Hematopoietic multipotent progenitor cell treated with erythropoietin and hydrocortisone succinate and interleukin-3 and kit ligand, for 17 days (in vitro differentiated cells): Measurements from ENCODE around the gene KCNT1.

Experiments used
- DNase-seq: peaks from one replicate; pipeline ENCODE4 v3.0.0-alpha.2; 2015; ENCODE audit warnings: low spot score

The KCNT1 gene

DNA sequence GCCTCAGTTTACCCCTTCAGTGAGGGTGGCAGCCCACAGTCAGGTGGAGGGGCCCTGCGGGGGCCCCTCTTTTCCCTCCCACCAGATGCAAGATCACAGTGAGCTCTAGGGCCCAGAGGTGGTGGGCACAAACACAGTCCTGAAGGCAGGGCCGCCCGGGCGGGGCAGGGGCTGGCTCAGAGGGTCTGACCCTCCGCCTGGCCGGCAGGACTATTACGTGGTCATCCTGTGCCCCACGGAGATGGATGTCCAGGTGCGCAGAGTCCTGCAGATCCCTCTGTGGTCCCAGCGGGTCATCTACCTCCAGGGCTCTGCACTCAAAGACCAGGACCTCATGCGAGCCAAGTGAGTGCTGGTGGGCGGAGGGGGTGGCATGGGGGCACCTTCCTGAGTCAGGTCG, 63.4 kb downstream of the KCNT1 start:
- no peak for DNase-seq

- DNase-seq, result no peak
These were observed 64.3 kb downstream of the KCNT1 start for GRCh38 chr9:135766251-135766650.

GRCh38 chr9:135766707-135767106, 64.7 kb downstream of the KCNT1 start:
- no peak for DNase-seq

DNA sequence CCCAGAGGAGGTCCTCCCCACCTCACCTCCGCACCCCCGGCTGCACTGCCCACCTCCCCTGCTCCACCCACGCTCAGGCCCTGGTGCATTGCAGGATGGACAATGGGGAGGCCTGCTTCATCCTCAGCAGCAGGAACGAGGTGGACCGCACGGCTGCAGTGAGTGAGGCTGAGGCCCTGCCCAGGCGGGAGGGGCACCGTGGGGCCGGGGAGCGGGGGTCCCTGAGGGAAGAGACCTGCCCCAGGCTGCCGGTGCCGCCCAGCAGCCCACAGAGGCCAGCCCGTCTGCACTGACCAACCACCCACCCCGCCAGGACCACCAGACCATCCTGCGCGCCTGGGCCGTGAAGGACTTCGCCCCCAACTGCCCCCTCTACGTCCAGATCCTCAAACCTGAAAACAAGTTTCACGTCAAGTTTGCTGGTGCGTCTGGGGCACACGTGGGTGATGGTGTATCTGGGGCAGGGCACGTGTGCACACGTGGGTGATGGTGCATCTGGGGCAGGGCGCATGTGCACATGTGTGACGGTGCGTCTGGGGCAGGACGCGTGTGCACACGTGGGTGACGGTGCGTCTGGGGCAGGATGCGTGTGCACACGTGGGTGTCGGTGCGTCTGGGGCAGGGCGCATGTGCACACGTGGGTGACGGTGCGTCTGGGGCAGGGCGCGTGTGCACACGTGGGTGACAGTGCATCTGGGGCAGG, 66.7 kb downstream of the KCNT1 start:
- no peak for DNase-seq

DNA sequence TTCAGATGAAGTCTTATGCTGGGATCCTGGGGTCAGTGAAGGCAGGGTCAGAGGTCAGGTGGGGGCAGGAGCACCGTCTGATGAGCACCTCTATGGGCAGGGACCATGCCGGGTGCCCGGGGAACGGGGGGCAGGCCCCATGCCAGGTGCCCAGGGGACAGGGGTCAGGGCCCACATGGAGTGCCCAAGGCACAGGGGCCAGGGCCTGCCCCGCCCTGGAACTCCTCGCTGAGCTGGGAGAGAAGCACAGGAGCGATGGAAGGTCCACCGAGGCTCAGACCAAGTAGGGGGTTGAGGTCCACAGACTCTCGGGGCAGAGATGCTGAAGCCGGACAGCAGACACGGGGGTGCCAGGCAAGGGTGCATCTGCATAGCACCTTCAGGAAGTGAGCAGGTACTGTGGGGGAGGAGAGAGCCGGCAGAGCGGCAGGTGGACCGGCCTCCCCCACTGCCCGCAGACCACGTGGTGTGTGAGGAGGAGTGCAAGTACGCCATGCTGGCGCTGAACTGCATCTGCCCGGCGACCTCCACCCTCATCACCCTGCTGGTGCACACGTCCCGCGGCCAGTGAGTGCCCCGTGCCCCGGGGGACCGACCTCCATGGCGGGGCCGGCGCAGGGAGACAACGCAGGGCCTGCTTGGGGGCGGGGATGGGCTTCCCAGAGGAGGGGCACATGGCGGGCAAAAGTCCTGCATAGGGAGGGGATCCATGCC, 67.7 kb downstream of the KCNT1 start:
- DNase-seq, result no peak

GRCh38 chr9:135770203-135770535, 68.2 kb downstream of the KCNT1 start:
- DNase-seq, result no peak

- no peak for DNase-seq
These were observed 68.8 kb downstream of the KCNT1 start for GRCh38 chr9:135770771-135771170.

- no peak for DNase-seq
These were observed 69.5 kb downstream of the KCNT1 start for GRCh38 chr9:135771401-135772051.

- no peak for DNase-seq
These were observed 70.2 kb downstream of the KCNT1 start for GRCh38 chr9:135772056-135772646.

DNA sequence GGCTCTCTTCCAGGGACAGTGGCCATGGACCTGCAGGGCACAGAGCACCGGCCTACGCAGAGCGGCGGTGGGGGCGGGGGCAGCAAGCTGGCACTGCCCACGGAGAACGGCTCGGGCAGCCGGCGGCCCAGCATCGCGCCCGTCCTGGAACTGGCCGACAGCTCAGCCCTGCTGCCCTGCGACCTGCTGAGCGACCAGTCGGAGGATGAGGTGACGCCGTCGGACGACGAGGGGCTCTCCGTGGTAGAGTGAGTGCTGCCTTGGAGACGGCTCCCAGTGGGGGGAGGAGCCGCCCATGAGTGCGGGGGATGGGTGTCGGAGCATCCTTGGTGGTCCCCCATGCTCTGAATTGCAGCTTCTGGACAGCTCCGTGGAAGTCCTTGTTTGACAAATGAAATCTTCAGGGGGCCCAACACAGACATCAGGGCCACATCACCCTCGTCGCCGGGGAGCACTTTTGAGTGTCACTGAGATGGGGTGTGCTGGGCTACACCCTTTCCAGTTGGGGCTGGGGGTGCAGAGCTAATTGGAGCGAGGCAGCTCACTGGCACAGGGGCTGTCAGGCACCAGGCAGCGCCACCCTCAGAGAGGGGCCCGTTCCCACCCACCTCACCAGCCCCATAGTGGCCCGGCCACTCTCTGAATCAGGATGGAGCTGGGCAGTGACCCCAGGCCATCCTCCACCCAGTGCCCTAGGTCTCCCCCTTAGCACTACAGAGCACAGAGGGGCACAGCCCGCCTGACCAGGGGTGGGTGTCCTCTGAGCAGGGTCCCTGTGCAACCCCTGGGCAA, 70.9 kb downstream of the KCNT1 start:
- DNase-seq, result no peak

- DNase-seq, result no peak
These were observed 71.7 kb downstream of the KCNT1 start for GRCh38 chr9:135773530-135774238.

DNA sequence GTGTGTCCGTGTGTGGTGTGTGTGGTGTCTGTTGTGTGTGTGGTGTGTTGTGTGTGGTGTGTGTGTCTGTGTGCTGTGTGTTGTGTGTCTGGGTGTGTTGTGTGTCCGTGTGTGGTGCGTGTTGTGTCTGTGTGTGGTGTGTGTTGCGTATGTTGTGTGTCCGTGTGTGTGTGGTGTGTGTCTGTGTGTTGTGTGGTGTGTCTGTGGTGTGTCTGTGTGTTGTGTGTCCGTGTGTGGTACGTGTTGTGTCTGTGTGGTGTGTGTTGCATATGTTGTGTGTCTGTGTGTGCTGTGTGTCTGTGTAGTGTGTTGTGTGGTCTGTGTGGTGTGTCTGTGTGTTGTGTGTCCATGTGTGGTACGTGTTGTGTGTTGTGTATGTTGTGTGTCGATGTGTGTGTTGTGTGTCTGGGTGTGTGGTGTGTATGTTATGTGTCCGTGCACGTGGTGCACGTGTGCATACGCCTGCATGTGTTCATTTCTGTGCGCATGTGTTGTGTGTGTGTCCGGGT, 72.3 kb downstream of the KCNT1 start:
- no peak for DNase-seq

- no peak for DNase-seq
These were observed 73.0 kb downstream of the KCNT1 start for GRCh38 chr9:135774794-135775525.

- DNase-seq, result no peak
These were observed 73.9 kb downstream of the KCNT1 start for GRCh38 chr9:135775911-135776310.

DNA sequence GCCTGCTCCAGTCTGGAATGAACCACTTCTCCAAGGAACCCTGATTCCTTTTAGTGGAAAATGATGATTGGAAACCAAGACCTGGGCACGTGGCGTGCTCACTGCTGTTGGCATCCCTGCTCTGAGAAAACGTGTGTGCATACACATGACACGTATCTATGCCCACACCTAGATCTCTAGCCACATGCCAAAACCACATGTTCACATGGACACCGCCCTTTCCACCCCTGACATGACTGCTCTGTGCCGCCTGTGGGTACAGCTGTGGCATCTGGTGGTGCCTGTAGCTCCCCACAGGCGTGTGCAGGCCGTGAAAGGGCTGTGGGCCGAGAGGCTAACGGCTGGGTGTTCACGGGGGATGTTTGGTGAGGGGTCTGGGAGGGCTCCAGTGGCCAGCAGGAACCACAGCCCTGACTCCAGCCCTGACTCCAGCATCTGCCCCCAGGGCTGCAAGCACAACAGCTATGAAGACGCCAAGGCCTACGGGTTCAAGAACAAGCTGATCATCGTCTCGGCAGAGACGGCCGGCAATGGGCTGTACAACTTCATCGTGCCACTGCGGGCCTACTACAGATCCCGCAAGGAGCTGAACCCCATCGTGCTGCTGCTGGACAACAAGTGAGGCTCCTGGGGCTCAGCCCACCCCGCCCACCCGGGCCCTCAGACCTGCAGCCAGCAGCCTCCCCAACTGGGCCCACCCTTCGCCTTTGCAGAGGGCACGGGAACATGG, 75.1 kb downstream of the KCNT1 start:
- DNase-seq, result no peak

- DNase-seq, result no peak
These were observed 75.7 kb downstream of the KCNT1 start for GRCh38 chr9:135777623-135778177.

DNA sequence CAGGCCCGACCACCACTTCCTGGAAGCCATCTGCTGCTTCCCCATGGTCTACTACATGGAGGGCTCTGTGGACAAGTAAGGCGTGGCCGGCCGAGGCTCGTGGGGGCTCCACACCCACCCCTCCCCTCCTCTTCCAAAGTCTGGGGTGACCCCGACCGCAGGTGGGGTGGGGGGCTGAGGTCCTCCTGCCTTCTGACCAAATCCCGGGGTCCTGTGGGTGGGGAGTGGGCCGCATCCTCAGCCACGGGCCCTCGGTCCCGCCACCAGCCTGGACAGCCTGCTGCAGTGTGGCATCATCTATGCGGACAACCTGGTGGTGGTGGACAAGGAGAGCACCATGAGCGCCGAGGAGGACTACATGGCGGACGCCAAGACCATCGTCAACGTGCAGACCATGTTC, 76.4 kb downstream of the KCNT1 start:
- no peak for DNase-seq

GRCh38 chr9:135779571-135779970, 77.6 kb downstream of the KCNT1 start:
- DNase-seq, result no peak

DNA sequence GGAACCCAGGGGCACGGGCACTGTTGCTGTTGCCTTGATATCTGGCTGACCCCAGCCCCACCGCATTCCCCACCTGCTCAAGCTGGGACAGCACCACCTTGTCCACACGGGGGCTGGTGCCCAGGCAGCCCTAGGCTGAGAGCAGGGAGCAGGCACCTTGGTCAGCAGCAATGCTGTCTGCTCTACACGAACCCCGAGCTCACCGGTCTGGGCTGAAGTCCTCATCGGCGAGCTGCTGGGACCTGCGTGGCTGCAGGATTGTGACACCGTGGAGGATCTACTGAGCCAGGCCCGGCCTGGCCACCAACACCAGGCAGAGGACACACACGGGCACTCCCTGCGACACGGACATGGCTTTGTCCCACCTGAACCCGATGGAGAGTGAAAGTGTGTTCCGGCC, 78.1 kb downstream of the KCNT1 start:
- DNase-seq, result no peak

DNA sequence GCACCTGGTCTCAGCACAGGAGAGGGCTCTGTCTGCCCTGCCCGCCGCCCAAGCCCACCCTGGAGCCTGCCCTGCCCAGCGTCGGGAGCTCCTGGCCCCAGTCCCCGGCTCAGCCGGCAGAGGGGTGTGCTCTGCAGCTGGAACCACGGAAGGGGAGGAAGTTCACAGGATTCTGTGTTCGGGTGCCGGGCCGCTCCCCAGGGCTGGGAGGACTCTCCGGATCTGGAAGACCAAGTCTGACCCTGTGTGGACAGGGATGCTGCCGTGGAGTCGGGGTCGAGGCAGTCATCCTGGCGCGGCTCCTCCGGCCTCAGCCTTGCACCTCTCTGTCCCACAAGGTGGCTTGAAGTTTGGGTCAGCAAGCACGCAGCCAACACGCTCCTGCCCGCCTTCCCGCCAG, 78.6 kb downstream of the KCNT1 start:
- DNase-seq, result no peak
